Calu3 (cell line): ENCODE measurements around the gene KIRREL3. TPM values are rescaled to one million over a fixed set of nuclear protein-coding genes. Genes with fewer than 3 reads are reported as not detected.

ENCODE experiments used
- BruUV-seq: library from RNA; stranded (reverse); fragments of 400-500 nt; replicated peaks from 2 replicates; lab custom pipeline; 2021; lab: Mats Ljungman, UMichigan
- CTCF ChIA-PET: fragments of 300-600 bp; sonication (Branson Sonifier 250); formaldehyde crosslinking; loops from one replicate; lab custom pipeline; 2022; ENCODE audit warnings: antibody characterized with exemption; lab: Charles Lee
- DNase-seq: peaks from one replicate; pipeline ENCODE4 v3.0.0; 2022
- H3K27ac Mint-ChIP-seq: one replicate; pipeline ENCODE4 v1.8.0; 2022; ENCODE audit warnings: mixed read lengths; ENCODE audit not compliant: unreplicated experiment
- H3K27me3 Mint-ChIP-seq: one replicate; pipeline ENCODE4 v1.8.0; 2022; ENCODE audit warnings: mixed read lengths; ENCODE audit not compliant: unreplicated experiment
- H3K36me3 Mint-ChIP-seq: one replicate; pipeline ENCODE4 v1.8.0; 2022; ENCODE audit warnings: mild to moderate bottlenecking, moderate library complexity, mixed read lengths; ENCODE audit not compliant: insufficient read depth, unreplicated experiment
- H3K4me1 Mint-ChIP-seq: one replicate; pipeline ENCODE4 v1.8.0; 2022; ENCODE audit warnings: mild to moderate bottlenecking, low read depth, mixed read lengths; ENCODE audit not compliant: unreplicated experiment
- H3K4me3 Mint-ChIP-seq: one replicate; pipeline ENCODE4 v1.8.0; 2022; ENCODE audit warnings: mild to moderate bottlenecking, low read depth, moderate library complexity, mixed read lengths; ENCODE audit not compliant: unreplicated experiment
- H3K9me3 Mint-ChIP-seq: one replicate; pipeline ENCODE4 v1.8.0; 2022; ENCODE audit warnings: low read depth, mixed read lengths; ENCODE audit not compliant: unreplicated experiment
- CTCF ChIP-seq: fragments of 200-600 bp; IDR thresholded peaks from one replicate; pipeline ENCODE4 v1.8.0; 2022; ENCODE audit warnings: antibody characterized with exemption; ENCODE audit not compliant: unreplicated experiment
- intact Hi-C: fragments of 100-400 bp; cut with micrococcal nuclease; formaldehyde crosslinking; loops from one replicate; pipeline ENCODE4 v1.10.0; 2022; ENCODE audit not compliant: unreplicated experiment
- total RNA-seq: library from RNA; stranded (reverse); gene quantifications from 2 replicates; pipeline ENCODE4 v1.2.3, GENCODE V29; 2022

KIRREL3 gene
- total RNA-seq, 1 experiment from 2014 or later: 0.26 TPM

- Mint-ChIP-seq H3K4me3 (no peak overlapping the region), H3K27me3 (no peaks in the 10 kb centered on the region), H3K36me3 (no peaks in the 10 kb centered on the region), H3K4me1 (peaks cover 28% of the 10 kb centered on the region), H3K9me3 (no peaks in the 10 kb centered on the region), H3K27ac (no peak overlapping the region)
- intact Hi-C loops: no loop called here
- DNase-seq: no peak
- CTCF ChIA-PET: no interaction called here
- no TSS peak for BruUV-seq
- no peak for TF ChIP-seq CTCF
These were observed 41.9 kb upstream of the KIRREL3 start for GRCh38 chr11:127042445-127042844.

- intact Hi-C loops: no loop called here
- no TSS peak for BruUV-seq
- TF ChIP-seq CTCF: no peak
- H3K9me3 Mint-ChIP-seq: no peaks in the 10 kb centered on the region
- H3K4me3 Mint-ChIP-seq: no peak overlapping the region
- H3K27me3 Mint-ChIP-seq: no peaks in the 10 kb centered on the region
- no peaks in the 10 kb centered on the region for H3K36me3 Mint-ChIP-seq
- CTCF ChIA-PET: no interaction called here
- peaks cover 25% of the 10 kb centered on the region for H3K4me1 Mint-ChIP-seq
- DNase-seq: no peak
- no peak overlapping the region for H3K27ac Mint-ChIP-seq
These were observed 39.0 kb upstream of the KIRREL3 start for GRCh38 chr11:127039591-127039990.

- DNase-seq: no peak
- Mint-ChIP-seq H3K27ac (no peak overlapping the region), H3K9me3 (peaks cover 2% of the 10 kb centered on the region), H3K36me3 (no peaks in the 10 kb centered on the region), H3K27me3 (no peaks in the 10 kb centered on the region), H3K4me3 (no peak overlapping the region), H3K4me1 (peaks cover 5% of the 10 kb centered on the region)
- BruUV-seq: no TSS peak
- CTCF ChIA-PET: no interaction called here
- no peak for TF ChIP-seq CTCF
- intact Hi-C loops: no loop called here
These were observed 37.0 kb upstream of the KIRREL3 start for GRCh38 chr11:127037596-127037995.

- H3K36me3 Mint-ChIP-seq: no peaks in the 10 kb centered on the region
These were observed 36.4 kb upstream of the KIRREL3 start for GRCh38 chr11:127037001-127037400.

More at GRCh38 chr11:127037001-127037400, 36.4 kb upstream of the KIRREL3 start:
- no peaks in the 10 kb centered on the region for H3K27me3 Mint-ChIP-seq
- BruUV-seq: no TSS peak
- no peak for DNase-seq
- H3K4me1 Mint-ChIP-seq: no peaks in the 10 kb centered on the region
- CTCF ChIA-PET: no interaction called here
- peaks cover 2% of the 10 kb centered on the region for H3K9me3 Mint-ChIP-seq
- no peak overlapping the region for H3K4me3 Mint-ChIP-seq
- TF ChIP-seq CTCF: no peak
- H3K27ac Mint-ChIP-seq: no peak overlapping the region
- intact Hi-C loops: no loop called here
